GM23338 (cell line): ENCODE data around the gene NECAB3. TPM values are rescaled to one million over a fixed set of nuclear protein-coding genes. Genes with fewer than 3 reads are reported as not detected.
A peak's percentile ranks its signal among the peaks of the same experiment; 100 is the strongest.

Experiments used
- ATAC-seq: fragments of 200-7000 bp; cut with Tn5 transposase; 3 replicates; pipeline ENCODE4 v1.9.1; 2020
- DNase-seq: peaks from one replicate; pipeline ENCODE4 v3.0.0-alpha.2; 2015; ENCODE audit warnings: low spot score
- H2AFZ ChIP-seq: fragments of 200-600 bp; sonication (generic); 2 replicates; pipeline ENCODE4 v1.8.0; 2016; ENCODE audit warnings: antibody characterized with exemption, mild to moderate bottlenecking, moderate library complexity
- H3F3A ChIP-seq: fragments of 200-600 bp; sonication (generic); replicated peaks from 2 replicates; pipeline ENCODE4 v1.8.0; 2017; ENCODE audit warnings: antibody characterized with exemption, mixed run types, low read depth
- H3K27ac ChIP-seq: fragments of 200-600 bp; sonication (generic); 2 replicates; pipeline ENCODE4 v1.6.1; 2016; ENCODE audit warnings: low read depth
- H3K27me3 ChIP-seq: fragments of 200-600 bp; sonication (generic); 2 replicates; pipeline ENCODE4 v1.8.0; 2016; ENCODE audit warnings: mild to moderate bottlenecking, mixed run types, moderate library complexity; ENCODE audit not compliant: insufficient read depth
- H3K36me3 ChIP-seq: fragments of 200-600 bp; sonication (generic); 2 replicates; pipeline ENCODE4 v1.8.0; 2016; ENCODE audit warnings: mild to moderate bottlenecking; ENCODE audit not compliant: insufficient read depth
- H3K4me1 ChIP-seq: fragments of 200-600 bp; sonication (generic); 2 replicates; pipeline ENCODE4 v1.8.0; 2016; ENCODE audit warnings: mild to moderate bottlenecking, moderate library complexity; ENCODE audit not compliant: insufficient read depth
- H3K4me2 ChIP-seq: fragments of 200-600 bp; sonication (generic); 2 replicates; pipeline ENCODE4 v1.7.1; 2017; ENCODE audit warnings: mixed run types
- H3K4me3 ChIP-seq: fragments of 200-600 bp; sonication (generic); 2 replicates; pipeline ENCODE4 v1.6.1; 2016; ENCODE audit warnings: mixed run types
- H3K79me2 ChIP-seq: fragments of 200-600 bp; sonication (generic); replicated peaks from 2 replicates; pipeline ENCODE4 v1.8.0; 2017; ENCODE audit warnings: mild to moderate bottlenecking; ENCODE audit not compliant: insufficient read depth
- H3K9me2 ChIP-seq: fragments of 200-600 bp; sonication (generic); 2 replicates; pipeline ENCODE4 v1.8.0; 2017; ENCODE audit not compliant: insufficient read depth
- H4K20me1 ChIP-seq: fragments of 200-600 bp; sonication (generic); replicated peaks from 2 replicates; pipeline ENCODE4 v1.8.0; 2017; ENCODE audit warnings: mild to moderate bottlenecking; ENCODE audit not compliant: insufficient read depth
- H3K27ac Mint-ChIP-seq: 2 replicates; pipeline ENCODE4 v1.8.0; 2020; ENCODE audit warnings: inconsistent platforms, mild to moderate bottlenecking, moderate library complexity, mixed read lengths
- H3K27me3 Mint-ChIP-seq: 3 replicates; pipeline ENCODE4 v1.8.0; 2022; ENCODE audit warnings: low read depth, mild to moderate bottlenecking, moderate library complexity, mixed read lengths, inconsistent platforms; ENCODE audit not compliant: insufficient read depth, poor library complexity
- H3K36me3 Mint-ChIP-seq: 3 replicates; pipeline ENCODE4 v1.8.0; 2021; ENCODE audit warnings: low read depth, mild to moderate bottlenecking, inconsistent platforms, moderate library complexity, mixed read lengths
- H3K4me1 Mint-ChIP-seq: 3 replicates; pipeline ENCODE4 v1.8.0; 2020; ENCODE audit warnings: mild to moderate bottlenecking, inconsistent platforms, mixed read lengths
- H3K4me3 Mint-ChIP-seq: 3 replicates; pipeline ENCODE4 v1.8.0; 2021; ENCODE audit warnings: moderate library complexity, mild to moderate bottlenecking, inconsistent platforms, mixed read lengths
- H3K9me3 Mint-ChIP-seq: 3 replicates; pipeline ENCODE4 v1.8.0; 2020; ENCODE audit warnings: moderate library complexity, mild to moderate bottlenecking, inconsistent platforms, mixed read lengths
- CREB1 ChIP-seq: fragments of 250-450 bp; sonication (Bioruptor Pico); IDR thresholded peaks from 2 replicates; pipeline ENCODE4 v1.5.0; 2020; ENCODE audit warnings: low read depth, mild to moderate bottlenecking, moderate library complexity
- CTCF ChIP-seq, 2 experiments: fragments of 200-600 bp in 1 of 2; sonication (generic) in 1 of 2; conservative IDR thresholded peaks; 2 replicates each; pipeline versions ENCODE4 v1.5.1 to v1.6.1; 2016 to 2017; ENCODE audit warnings: antibody characterized with exemption in 2 of 2, low read depth in 2 of 2, mild to moderate bottlenecking in 2 of 2, moderate library complexity in 1 of 2
- ETS1 ChIP-seq: IDR thresholded peaks from 2 replicates; pipeline ENCODE4 v1.6.1; 2016; ENCODE audit warnings: antibody characterized with exemption
- EZH2 ChIP-seq: fragments of 200-600 bp; sonication (generic); IDR thresholded peaks from one replicate; pipeline ENCODE4 v1.8.0; 2017; ENCODE audit warnings: antibody characterized with exemption, mild to moderate bottlenecking, low read depth; ENCODE audit not compliant: unreplicated experiment
- EZH2phosphoT487 ChIP-seq: fragments of 200-600 bp; sonication (generic); IDR thresholded peaks from one replicate; pipeline ENCODE4 v1.8.1; 2018; ENCODE audit warnings: antibody characterized with exemption; ENCODE audit not compliant: unreplicated experiment
- JUNB ChIP-seq: IDR thresholded peaks from one replicate; pipeline ENCODE4 v1.6.1; 2016; ENCODE audit warnings: antibody characterized with exemption; ENCODE audit not compliant: unreplicated experiment
- NANOG ChIP-seq: IDR thresholded peaks from 2 replicates; pipeline ENCODE4 v1.6.1; 2016; ENCODE audit warnings: antibody characterized with exemption, borderline replicate concordance
- POLR2AphosphoS5 ChIP-seq: IDR thresholded peaks from 2 replicates; pipeline ENCODE4 v1.6.1; 2016; ENCODE audit warnings: antibody characterized with exemption, low read depth
- REST ChIP-seq: IDR thresholded peaks from one replicate; pipeline ENCODE4 v1.6.1; 2018; ENCODE audit warnings: antibody characterized with exemption; ENCODE audit not compliant: unreplicated experiment
- STAT1 ChIP-seq: IDR thresholded peaks from one replicate; pipeline ENCODE4 v1.6.1; 2016; ENCODE audit warnings: antibody characterized with exemption; ENCODE audit not compliant: unreplicated experiment
- ZNF114 ChIP-seq: fragments of 250-450 bp; sonication (Bioruptor Pico); IDR thresholded peaks from 2 replicates; pipeline ENCODE4 v1.5.0; 2020; ENCODE audit warnings: mild to moderate bottlenecking, moderate library complexity
- ZNF331 ChIP-seq: fragments of 250-450 bp; sonication (Bioruptor Pico); IDR thresholded peaks from 2 replicates; pipeline ENCODE4 v1.5.0; 2020; ENCODE audit warnings: low read depth, mild to moderate bottlenecking, moderate library complexity
- ZNF462 ChIP-seq: fragments of 250-450 bp; sonication (Bioruptor Pico); IDR thresholded peaks from 2 replicates; pipeline ENCODE4 v1.5.0; 2020; ENCODE audit warnings: mild to moderate bottlenecking, moderate library complexity
- polyA plus RNA-seq: library from polyadenylated mRNA; unstranded; fragments of >200 nt; fragmentation: Nextera tagmentation; extraction: Ambion mirVana; gene quantifications from 2 replicates; pipeline ENCODE4 v1.2.1, GENCODE V29; 2016
- total RNA-seq: library from RNA; depleted of rRNA; stranded (reverse); fragments of >200 nt; shearing (Covaris generic); gene quantifications from 2 replicates; pipeline ENCODE4 v1.2.3, GENCODE V29; 2014

Gene NECAB3
- total and polyA plus RNA-seq, 2 experiments from 2014 or later: 8.5 to 28.4 TPM

- Histone ChIP-seq H3K27me3 (peaks cover 17% of the 10 kb centered on the region; the same call in 1 of the 2 replicates), H3K79me2 (no peaks in the 10 kb centered on the region), H3K27ac (0 out of 2 replicates have a peak overlapping the region, but pooled peaks have one; percentile 26), H3K9me2 (no peaks in the 10 kb centered on the region), H3K4me2 (peak overlapping the region; percentile 91), H3K36me3 (no peaks in the 10 kb centered on the region), H3K4me1 (peaks cover 14% of the 10 kb centered on the region; the same call in 1 of the 2 replicates), H3K4me3 (peak overlapping the region; percentile 90), H4K20me1 (peaks cover 3% of the 10 kb centered on the region), H2AFZ (peak overlapping the region; percentile 96), H3F3A (peaks cover 11% of the 10 kb centered on the region; the same call in 1 of the 2 replicates)
- TF ChIP-seq REST (no peak), STAT1 (no peak), NANOG (no peak), EZH2 (no peak), ZNF331 (CRISPR knock-in tag) (no peak), JUNB (no peak), ZNF462 (no peak), ETS1 (no peak), ZNF114 (no peak), CREB1 (CRISPR knock-in tag) (no peak), POLR2AphosphoS5 (no peak), EZH2phosphoT487 (no peak), CTCF (conservative IDR thresholded peaks at IDR 0.05; ENCODE audit: low read depth in 2 of 2) (no peak)
- peaks cover 12% of the 10 kb centered on the region for H3K36me3 Mint-ChIP-seq
- peaks cover 28% of the 10 kb centered on the region for H3K4me1 Mint-ChIP-seq
- no peak for ATAC-seq
- H3K4me3 Mint-ChIP-seq: peak overlapping the region; percentile 76
- H3K9me3 Mint-ChIP-seq: no peaks in the 10 kb centered on the region
- DNase-seq: peak; percentile 46
- H3K27ac Mint-ChIP-seq: peak overlapping the region; percentile 52
- peaks cover 23% of the 10 kb centered on the region for H3K27me3 Mint-ChIP-seq
Observed at GRCh38 chr20:33664085-33664761, 10.0 kb downstream of the NECAB3 start.
